ENCODE data around the gene CTNNA1.
A peak's percentile ranks its signal among the peaks of the same experiment; 100 is the strongest.

CTNNA1 gene

GRCh38 chr5:138783976-138784375, 30.8 kb downstream of the CTNNA1 start:
- TF ChIP-seq ZNF561 (tag by site-specific recombination; IDR thresholded peaks at IDR 0.05; ENCODE audit: borderline replicate concordance) (no peak), ZSCAN30 (tag by site-specific recombination; IDR thresholded peaks at IDR 0.05) (no peak), ZNF518A (tag by site-specific recombination; conservative IDR thresholded peaks at IDR 0.05; ENCODE audit: low read depth) (no peak), ZNF549 (tag by site-specific recombination; IDR thresholded peaks at IDR 0.05) (no peak), ZNF211 (tag by site-specific recombination; IDR thresholded peaks at IDR 0.05; ENCODE audit: low read depth) (no peak), ZSCAN23 (tag by site-specific recombination; IDR thresholded peaks at IDR 0.05) (no peak), ZNF513 (tag by site-specific recombination; IDR thresholded peaks at IDR 0.05) (no peak), ZNF558 (tag by site-specific recombination; IDR thresholded peaks at IDR 0.05) (no peak), ZNF747 (tag by site-specific recombination; IDR thresholded peaks at IDR 0.05) (no peak)
- Histone ChIP-seq H3K4me3 (ENCODE audit: low read depth, low read length) (no peak overlapping the region), H3K9me3 (ENCODE audit: control insufficient read depth, insufficient read depth, low read depth, low read length) (no peaks in the 10 kb centered on the region), H3K4me1 (ENCODE audit: control insufficient read depth, insufficient read depth, low read length) (no peaks in the 10 kb centered on the region), H3K27ac (ENCODE audit: extremely low read depth, low read depth, low read length) (no peak overlapping the region), H3K36me3 (ENCODE audit: control insufficient read depth in 2 of 2, insufficient read depth in 1 of 2, low read length in 2 of 2) (peaks cover 23 to 34% of the 10 kb centered on the region in 2 experiments)
- POLR2A ChIA-PET, result no interaction called here
- CTCF ChIA-PET, result interaction anchor here (0.7 to 2.3 kb wide), 3 partner anchors 9 to 91 kb away, joined by 3 to 7 read pairs (median 3); no protein-coding TSS in a partner anchor

GRCh38 chr5:138784590-138784989, 31.4 kb downstream of the CTNNA1 start:
- peaks cover 22 to 34% of the 10 kb centered on the region in 2 experiments for H3K36me3 ChIP-seq (ENCODE audit: control insufficient read depth in 2 of 2, insufficient read depth in 1 of 2, low read length in 2 of 2)
- H3K4me3 ChIP-seq (ENCODE audit: low read depth, low read length), result no peak overlapping the region
- CTCF ChIA-PET, result interaction anchor here (0.8 to 2.3 kb wide), 2 partner anchors 8 to 29 kb away, joined by 3 to 7 read pairs; no protein-coding TSS in a partner anchor
- H3K27ac ChIP-seq (ENCODE audit: extremely low read depth, low read depth, low read length), result no peak overlapping the region
- no peak for TF ChIP-seq PRDM10 (tag by site-specific recombination; IDR thresholded peaks at IDR 0.05)
- no peak for TF ChIP-seq ZNF202 (tag by site-specific recombination; IDR thresholded peaks at IDR 0.05; ENCODE audit: borderline replicate concordance)
- TF ChIP-seq ZNF10 (tag by site-specific recombination; IDR thresholded peaks at IDR 0.05), result peak; percentile 39; the same call in 1 of the 2 replicates
- TF ChIP-seq BCL6B (tag by site-specific recombination; IDR thresholded peaks at IDR 0.05), result no peak
- TF ChIP-seq OVOL3 (tag by site-specific recombination; IDR thresholded peaks at IDR 0.05), result no peak
- no peak for TF ChIP-seq PRDM4 (tag by site-specific recombination; IDR thresholded peaks at IDR 0.05)
- no peak for TF ChIP-seq ZFP41 (tag by site-specific recombination; IDR thresholded peaks at IDR 0.05; ENCODE audit: borderline replicate concordance)
- no peak for TF ChIP-seq ZNF521 (tag by site-specific recombination; IDR thresholded peaks at IDR 0.05)
- no peaks in the 10 kb centered on the region; the same call in 1 of the 2 replicates for H3K4me1 ChIP-seq (ENCODE audit: control insufficient read depth, insufficient read depth, low read length)
- POLR2A ChIA-PET, result no interaction called here
- H3K9me3 ChIP-seq (ENCODE audit: control insufficient read depth, insufficient read depth, low read depth, low read length), result no peaks in the 10 kb centered on the region

Data from HEK293 (cell line).